Testis (tissue), 3 donors: ENCODE data around the gene FOXN3. TPM values are rescaled to one million over a fixed set of nuclear protein-coding genes. Genes with fewer than 3 reads are reported as not detected.
"Not testable (repeated sequence)": the region's sequence is repeated elsewhere in the genome, so short reads cannot be mapped to it uniquely, and the experiment has no call there.

Experiments used
- DNase-seq: peaks from one replicate; pipeline ENCODE4 v3.0.0-alpha.2; 2019
- H3K27ac ChIP-seq, 2 donors: fragments of 200-600 bp; sonication (generic); one replicate each; pipeline ENCODE4 v1.5.1; 2019
- H3K27me3 ChIP-seq: fragments of 200-600 bp; sonication (generic); one replicate; pipeline ENCODE4 v1.5.1; 2019
- H3K36me3 ChIP-seq: fragments of 200-600 bp; sonication (generic); one replicate; pipeline ENCODE4 v1.5.1; 2017; ENCODE audit warnings: low read depth; ENCODE audit errors: missing control alignments
- H3K4me1 ChIP-seq: fragments of 200-600 bp; sonication (generic); one replicate; pipeline ENCODE4 v1.5.1; 2019
- H3K4me3 ChIP-seq, 2 donors: fragments of 200-600 bp; sonication (generic); one replicate each; pipeline ENCODE4 v1.5.1; 2017 to 2019
- H3K9me3 ChIP-seq: fragments of 200-600 bp; sonication (generic); one replicate; pipeline ENCODE4 v1.5.1; 2017
- POLR2A ChIP-seq: fragments of 450-650 bp; IDR thresholded peaks from one replicate; pipeline ENCODE4 v1.6.1; 2017; ENCODE audit warnings: antibody characterized with exemption, mild to moderate bottlenecking, moderate library complexity
- WGBS, 2 donors: methylation state at CpG; one replicate each; pipeline ENCODE4 v1.1.5; 2018; 5-methylcytosine and 5-hydroxymethylcytosine counted together
- intact Hi-C: fragments of 100-400 bp; cut with DNase I; formaldehyde crosslinking; loops from one replicate; pipeline ENCODE4 v1.15.1; 2023; ENCODE audit warnings: low total_unique reads
- polyA plus RNA-seq: library from polyadenylated mRNA; stranded (reverse); fragments of 350-450 nt; fragmentation: Illumina TruSeq; extraction: RNeasy Lipid Tissue Mini Kit (QIAGEN cat#74804); gene quantifications from one replicate; pipeline ENCODE4 v1.2.3, GENCODE V29; 2014; ENCODE audit warnings: low read depth, low replicate concordance; ENCODE audit not compliant: insufficient read depth
- total RNA-seq, 2 donors: library from RNA; depleted of rRNA; stranded (reverse); fragments of >200 nt; gene quantifications; one replicate each; pipeline ENCODE4 v1.2.3, GENCODE V29; 2016
- TF ChIP-seq, protein P1 (sequence below), 3 experiments: fragments of 450-650 bp in 2 of 3; fragments of 200-600 bp in 1 of 3; sonication (generic) in 1 of 3; IDR thresholded peaks; one replicate each; pipeline ENCODE4 v1.5.1; 2016 to 2019; ENCODE audit warnings: antibody characterized with exemption in 3 of 3, mild to moderate bottlenecking in 2 of 3, moderate library complexity in 1 of 3

The FOXN3 gene
- total and polyA plus RNA-seq, 3 donors from 2014 or later: 40.7 to 103 (median 100) TPM

DNA sequence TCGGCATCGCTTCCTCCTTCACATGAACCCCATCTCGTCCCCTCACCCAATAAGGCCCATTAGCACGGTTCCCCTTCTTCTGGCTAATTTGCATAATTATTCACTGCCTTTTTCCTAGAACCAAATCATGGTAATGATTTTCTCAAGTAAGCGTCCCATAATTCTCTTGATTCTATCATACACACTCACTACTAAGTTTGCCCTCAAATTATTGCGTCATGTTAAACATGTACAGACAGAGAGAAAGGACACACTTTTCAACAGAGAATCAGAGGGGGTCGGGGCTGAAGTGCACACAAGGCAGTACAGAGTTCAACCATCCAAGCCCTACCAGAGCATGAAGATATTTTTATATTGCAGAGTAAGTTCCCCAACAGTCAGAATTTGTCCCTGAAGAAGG, 256.6 kb downstream of the FOXN3 start:
- no peak overlapping the region for H3K27ac ChIP-seq
- no peaks in the 10 kb centered on the region for H3K9me3 ChIP-seq
- H3K4me3 ChIP-seq: no peak overlapping the region
- intact Hi-C loops: no loop called here
- H3K36me3 ChIP-seq: no peaks in the 10 kb centered on the region
- TF ChIP-seq, protein P1, sequence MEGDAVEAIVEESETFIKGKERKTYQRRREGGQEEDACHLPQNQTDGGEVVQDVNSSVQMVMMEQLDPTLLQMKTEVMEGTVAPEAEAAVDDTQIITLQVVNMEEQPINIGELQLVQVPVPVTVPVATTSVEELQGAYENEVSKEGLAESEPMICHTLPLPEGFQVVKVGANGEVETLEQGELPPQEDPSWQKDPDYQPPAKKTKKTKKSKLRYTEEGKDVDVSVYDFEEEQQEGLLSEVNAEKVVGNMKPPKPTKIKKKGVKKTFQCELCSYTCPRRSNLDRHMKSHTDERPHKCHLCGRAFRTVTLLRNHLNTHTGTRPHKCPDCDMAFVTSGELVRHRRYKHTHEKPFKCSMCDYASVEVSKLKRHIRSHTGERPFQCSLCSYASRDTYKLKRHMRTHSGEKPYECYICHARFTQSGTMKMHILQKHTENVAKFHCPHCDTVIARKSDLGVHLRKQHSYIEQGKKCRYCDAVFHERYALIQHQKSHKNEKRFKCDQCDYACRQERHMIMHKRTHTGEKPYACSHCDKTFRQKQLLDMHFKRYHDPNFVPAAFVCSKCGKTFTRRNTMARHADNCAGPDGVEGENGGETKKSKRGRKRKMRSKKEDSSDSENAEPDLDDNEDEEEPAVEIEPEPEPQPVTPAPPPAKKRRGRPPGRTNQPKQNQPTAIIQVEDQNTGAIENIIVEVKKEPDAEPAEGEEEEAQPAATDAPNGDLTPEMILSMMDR (IDR thresholded peaks at IDR 0.05): no peak
- TF ChIP-seq POLR2A: no peak
- 88 to 97% methylated on average over 7 of the region's 7 CpGs for WGBS, 2 donors
- no peaks in the 10 kb centered on the region for H3K27me3 ChIP-seq
- no peaks in the 10 kb centered on the region for H3K4me1 ChIP-seq
- DNase-seq: no peak

DNA sequence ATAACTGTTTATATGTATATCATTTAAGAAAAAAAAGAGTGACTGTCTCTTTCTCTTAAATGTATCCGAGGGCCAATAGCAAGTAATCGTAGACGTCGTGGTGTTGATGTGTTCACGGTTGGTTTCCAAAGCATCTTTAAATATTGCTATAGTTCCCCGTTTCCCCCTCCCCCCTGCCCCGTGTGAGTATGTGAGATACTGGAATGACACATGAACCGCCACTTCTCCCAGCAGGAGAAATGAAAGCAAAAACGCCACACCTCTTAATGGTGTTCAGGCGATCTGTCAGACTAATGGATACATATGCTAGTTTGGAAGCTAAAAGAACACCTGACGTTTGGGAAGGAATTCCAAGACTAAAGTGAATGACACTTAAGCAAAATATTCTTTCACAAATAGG, 258.3 kb downstream of the FOXN3 start:
- Histone ChIP-seq H3K27me3 (no peaks in the 10 kb centered on the region), H3K4me3 (no peak overlapping the region), H3K4me1 (no peaks in the 10 kb centered on the region), H3K9me3 (no peaks in the 10 kb centered on the region), H3K27ac (no peak overlapping the region), H3K36me3 (no peaks in the 10 kb centered on the region)
- intact Hi-C loops: no loop called here
- TF ChIP-seq, protein P1 (IDR thresholded peaks at IDR 0.05): no peak
- no peak for TF ChIP-seq POLR2A
- no peak for DNase-seq
- 91 to 92% methylated on average over 11 of the region's 11 CpGs for WGBS, 2 donors

DNA sequence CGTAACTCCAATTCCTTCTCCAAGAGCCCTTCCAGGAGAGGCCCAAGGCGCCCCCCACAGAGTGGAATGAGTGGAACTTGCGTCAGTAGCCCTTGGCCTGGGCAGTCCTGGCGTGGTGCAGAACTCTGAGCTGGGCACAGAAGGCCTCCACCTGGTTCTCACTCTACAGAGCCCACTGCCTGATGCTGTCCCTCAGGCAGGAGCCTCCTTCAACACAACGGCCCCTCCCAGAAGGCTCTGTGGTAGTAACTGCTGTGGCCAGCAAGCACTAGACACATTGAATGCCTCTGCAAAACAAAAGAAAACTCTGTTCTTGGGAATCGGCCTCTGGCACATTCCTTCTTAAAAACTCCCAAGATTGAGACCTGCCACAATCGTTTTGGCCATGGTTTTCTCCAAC, 258.9 kb downstream of the FOXN3 start:
- WGBS, 2 donors: 72 to 82% methylated on average over 5 to 7 of the region's 7 CpGs
- H3K36me3 ChIP-seq, intact Hi-C loops, H3K9me3 ChIP-seq, H3K27ac ChIP-seq, H3K4me3 ChIP-seq, H3K27me3 ChIP-seq, H3K4me1 ChIP-seq, DNase-seq: not testable (repeated sequence)

DNA sequence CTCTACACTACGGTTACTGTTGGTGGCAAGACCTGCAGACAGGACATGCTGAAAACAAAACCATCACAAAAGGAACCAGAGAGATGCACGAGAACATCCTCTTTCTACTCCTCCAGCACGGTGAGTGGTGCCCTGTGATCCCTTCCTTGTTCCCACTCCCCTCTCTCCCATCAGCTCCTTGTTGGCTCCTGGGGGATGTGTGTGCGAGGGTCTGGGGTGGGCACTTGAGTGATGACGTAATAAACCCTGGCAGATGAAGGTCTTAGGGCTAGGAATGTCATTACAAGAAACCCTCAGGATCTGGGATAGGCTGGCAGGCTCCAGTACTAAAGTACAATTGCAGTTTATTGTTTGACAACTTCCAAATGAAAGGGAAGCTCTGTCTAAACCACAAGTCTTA, 261.5 kb downstream of the FOXN3 start:
- Histone ChIP-seq H3K27me3 (no peaks in the 10 kb centered on the region), H3K4me3 (no peak overlapping the region), H3K9me3 (no peaks in the 10 kb centered on the region), H3K27ac (no peak overlapping the region), H3K4me1 (no peaks in the 10 kb centered on the region), H3K36me3 (no peaks in the 10 kb centered on the region)
- intact Hi-C loops: no loop called here
- no peak for TF ChIP-seq POLR2A
- TF ChIP-seq, protein P1 (IDR thresholded peaks at IDR 0.05): no peak
- 86 to 91% methylated on average over 5 of the region's 5 CpGs for WGBS, 2 donors
- no peak for DNase-seq

DNA sequence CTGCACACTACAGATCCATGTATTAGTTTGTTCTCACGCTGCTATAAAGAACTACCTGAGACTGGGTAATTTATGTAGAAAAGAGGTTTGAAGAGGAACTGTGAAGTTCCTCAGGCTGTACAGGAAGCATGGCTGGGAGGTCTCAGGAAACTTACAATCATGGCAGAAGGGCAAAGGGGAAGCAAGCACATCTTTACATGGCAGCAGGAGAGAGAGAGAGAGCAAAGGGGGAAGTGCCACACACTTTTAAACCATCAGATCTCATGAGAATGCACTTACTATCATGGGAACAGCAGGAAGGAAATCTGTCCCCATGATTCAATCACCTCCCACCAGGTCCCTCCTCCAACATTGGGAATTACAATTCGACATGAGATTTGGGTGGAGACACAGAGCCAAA, 265.3 kb downstream of the FOXN3 start:
- H3K4me3 ChIP-seq, H3K36me3 ChIP-seq, H3K9me3 ChIP-seq, H3K27me3 ChIP-seq, H3K4me1 ChIP-seq, DNase-seq, intact Hi-C loops, H3K27ac ChIP-seq: not testable (repeated sequence)
- WGBS, 2 donors: 81 to 85% methylated on average over 2 of the region's 2 CpGs

DNA sequence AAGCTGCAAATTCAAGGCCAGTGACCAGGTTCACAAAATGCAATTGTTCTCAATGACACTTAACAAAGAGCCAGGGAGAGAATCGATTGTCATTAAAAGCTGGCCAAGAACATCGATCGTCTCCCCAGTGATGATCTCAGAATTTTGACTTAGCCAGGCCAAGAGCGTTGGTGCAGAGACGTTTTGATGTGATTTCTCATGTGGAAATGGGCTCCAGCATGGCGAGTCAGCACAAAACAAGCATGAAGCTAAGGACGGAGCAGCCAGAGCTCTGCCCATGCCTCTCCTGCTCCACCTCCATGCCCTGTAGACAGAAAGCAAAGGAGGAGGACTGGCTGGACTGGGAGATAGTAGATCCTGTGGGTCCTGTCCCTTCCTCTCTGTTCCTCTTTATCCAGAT, 270.8 kb downstream of the FOXN3 start:
- intact Hi-C loops: no loop called here
- Histone ChIP-seq H3K27me3 (no peaks in the 10 kb centered on the region), H3K4me3 (no peak overlapping the region), H3K4me1 (no peaks in the 10 kb centered on the region), H3K36me3 (no peaks in the 10 kb centered on the region), H3K27ac (no peak overlapping the region), H3K9me3 (no peaks in the 10 kb centered on the region)
- TF ChIP-seq POLR2A: no peak
- TF ChIP-seq, protein P1 (IDR thresholded peaks at IDR 0.05): no peak
- 81% methylated on average over 7 of the region's 7 CpGs for WGBS, 2 donors
- no peak for DNase-seq
